Prostate gland (tissue), 2 donors: ENCODE data around the gene TMEM81. TPM values are rescaled to one million over a fixed set of nuclear protein-coding genes. Genes with fewer than 3 reads are reported as not detected.

ENCODE experiments used
- DNase-seq: peaks from one replicate; pipeline ENCODE4 v3.0.0-alpha.2; 2019; ENCODE audit warnings: low spot score
- H3K27ac ChIP-seq, 2 donors: fragments of 200-600 bp; sonication (generic); 2 replicates each; pipeline ENCODE4 v1.5.1; 2017 to 2019
- H3K27me3 ChIP-seq: fragments of 200-600 bp; sonication (generic); replicated peaks from 2 replicates; pipeline ENCODE4 v1.5.1; 2019; ENCODE audit not compliant: insufficient read depth
- H3K36me3 ChIP-seq, 2 donors: fragments of 200-600 bp; sonication (generic); 1 replicate in 1 of 2; 2 replicates in 1 of 2; pipeline versions ENCODE4 v1.5.1 to v1.8.1; 2017 to 2019
- H3K4me1 ChIP-seq: fragments of 200-600 bp; sonication (generic); replicated peaks from 2 replicates; pipeline ENCODE4 v1.5.1; 2019
- H3K4me3 ChIP-seq, 2 donors: fragments of 200-600 bp; sonication (generic); 2 replicates each; pipeline ENCODE4 v1.5.1; 2017 to 2019
- H3K9me3 ChIP-seq: fragments of 200-600 bp; sonication (generic); 2 replicates; pipeline ENCODE4 v1.5.1; 2017
- POLR2A ChIP-seq: fragments of 450-650 bp; IDR thresholded peaks from one replicate; pipeline ENCODE4 v1.6.1; 2016; ENCODE audit warnings: antibody characterized with exemption, mild to moderate bottlenecking
- POLR2AphosphoS5 ChIP-seq: sonication (generic); formaldehyde crosslinking; IDR thresholded peaks from one replicate; pipeline ENCODE4 v1.6.1; 2017; ENCODE audit warnings: antibody characterized with exemption
- WGBS: methylation state at CpG from one replicate; pipeline ENCODE4 v1.1.5; 2018; 5-methylcytosine and 5-hydroxymethylcytosine counted together
- intact Hi-C: fragments of 100-400 bp; cut with DNase I; formaldehyde crosslinking; loops from one replicate; pipeline ENCODE4 v1.14.2; 2022
- total RNA-seq, 2 donors: library from RNA; depleted of rRNA; stranded (reverse); fragments of >200 nt; gene quantifications; one replicate each; pipeline ENCODE4 v1.1.0, GENCODE V29; 2016
- TF ChIP-seq, protein P1 (sequence below), 4 experiments: fragments of 200-600 bp in 2 of 4; fragments of 450-650 bp in 2 of 4; sonication (generic) in 2 of 4; IDR thresholded peaks; 1 replicate in 3 of 4; 2 replicates in 1 of 4; pipeline ENCODE4 v1.5.1; 2016 to 2019; ENCODE audit warnings: antibody characterized with exemption in 4 of 4, mild to moderate bottlenecking in 2 of 4, moderate library complexity in 2 of 4

TMEM81 gene
- total RNA-seq, 2 donors from 2014 or later: 0.73 to 2.2 TPM

DNA sequence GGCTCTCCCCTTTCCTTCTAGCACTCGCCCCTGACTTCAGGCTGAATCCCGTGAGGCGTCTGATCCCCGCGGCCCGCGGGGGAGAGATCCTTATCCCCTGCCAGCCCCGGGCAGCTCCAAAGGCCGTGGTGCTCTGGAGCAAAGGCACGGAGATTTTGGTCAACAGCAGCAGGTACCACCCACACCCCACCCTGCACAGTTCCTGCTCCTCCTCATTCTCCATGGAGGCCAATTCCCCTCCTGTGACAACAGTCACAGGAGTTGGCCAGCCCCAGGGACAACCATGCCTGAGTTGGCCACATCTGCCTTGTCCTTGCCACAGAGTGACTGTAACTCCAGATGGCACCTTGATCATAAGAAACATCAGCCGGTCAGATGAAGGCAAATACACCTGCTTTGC is 20.0 kb downstream of the TMEM81 start:
- H3K4me3 ChIP-seq: no peak overlapping the region
- no peak for TF ChIP-seq POLR2AphosphoS5
- TF ChIP-seq POLR2A: no peak
- TF ChIP-seq, protein P1, sequence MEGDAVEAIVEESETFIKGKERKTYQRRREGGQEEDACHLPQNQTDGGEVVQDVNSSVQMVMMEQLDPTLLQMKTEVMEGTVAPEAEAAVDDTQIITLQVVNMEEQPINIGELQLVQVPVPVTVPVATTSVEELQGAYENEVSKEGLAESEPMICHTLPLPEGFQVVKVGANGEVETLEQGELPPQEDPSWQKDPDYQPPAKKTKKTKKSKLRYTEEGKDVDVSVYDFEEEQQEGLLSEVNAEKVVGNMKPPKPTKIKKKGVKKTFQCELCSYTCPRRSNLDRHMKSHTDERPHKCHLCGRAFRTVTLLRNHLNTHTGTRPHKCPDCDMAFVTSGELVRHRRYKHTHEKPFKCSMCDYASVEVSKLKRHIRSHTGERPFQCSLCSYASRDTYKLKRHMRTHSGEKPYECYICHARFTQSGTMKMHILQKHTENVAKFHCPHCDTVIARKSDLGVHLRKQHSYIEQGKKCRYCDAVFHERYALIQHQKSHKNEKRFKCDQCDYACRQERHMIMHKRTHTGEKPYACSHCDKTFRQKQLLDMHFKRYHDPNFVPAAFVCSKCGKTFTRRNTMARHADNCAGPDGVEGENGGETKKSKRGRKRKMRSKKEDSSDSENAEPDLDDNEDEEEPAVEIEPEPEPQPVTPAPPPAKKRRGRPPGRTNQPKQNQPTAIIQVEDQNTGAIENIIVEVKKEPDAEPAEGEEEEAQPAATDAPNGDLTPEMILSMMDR (IDR thresholded peaks at IDR 0.05): no peak
- no peaks in the 10 kb centered on the region for H3K27me3 ChIP-seq
- no peaks in the 10 kb centered on the region for H3K36me3 ChIP-seq
- H3K4me1 ChIP-seq: no peaks in the 10 kb centered on the region
- no peak overlapping the region for H3K27ac ChIP-seq
- H3K9me3 ChIP-seq: no peaks in the 10 kb centered on the region
- 75% methylated on average over 11 of the region's 11 CpGs for WGBS
- intact Hi-C loops: loop anchor here (10.0 kb wide), 1 partner anchor 260 kb away; no protein-coding TSS in a partner anchor
- DNase-seq: no peak

DNA sequence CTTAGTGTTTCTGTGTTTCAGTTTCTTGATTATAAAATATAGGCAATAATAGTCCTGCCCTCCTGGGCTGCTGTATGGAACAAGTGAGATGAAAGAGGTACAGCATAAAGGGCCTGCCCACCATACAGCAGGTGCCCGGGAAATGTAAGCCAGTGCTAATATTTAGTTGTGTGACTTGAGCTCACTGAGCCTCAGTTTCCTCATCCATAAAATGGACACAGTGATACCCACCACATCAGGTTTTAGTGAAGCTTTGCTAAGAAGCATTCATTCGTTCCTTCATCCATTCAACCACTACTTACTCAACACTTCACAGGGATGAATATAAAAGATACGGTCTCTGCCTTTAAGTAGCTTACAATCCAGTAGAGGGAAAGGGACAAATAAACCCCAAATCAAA is 21.4 kb downstream of the TMEM81 start:
- no peak overlapping the region for H3K4me3 ChIP-seq
- no peak for DNase-seq
- H3K4me1 ChIP-seq: no peaks in the 10 kb centered on the region
- H3K36me3 ChIP-seq: no peaks in the 10 kb centered on the region
- no peaks in the 10 kb centered on the region for H3K9me3 ChIP-seq
- no peak overlapping the region for H3K27ac ChIP-seq
- no peaks in the 10 kb centered on the region for H3K27me3 ChIP-seq
- TF ChIP-seq, protein P1 (IDR thresholded peaks at IDR 0.05): no peak
- intact Hi-C loops: loop anchor here (2.0 to 10.0 kb wide), 2 partner anchors 74 to 258 kb away; no protein-coding TSS in a partner anchor
- WGBS: 91% methylated on average over 3 of the region's 3 CpGs

DNA sequence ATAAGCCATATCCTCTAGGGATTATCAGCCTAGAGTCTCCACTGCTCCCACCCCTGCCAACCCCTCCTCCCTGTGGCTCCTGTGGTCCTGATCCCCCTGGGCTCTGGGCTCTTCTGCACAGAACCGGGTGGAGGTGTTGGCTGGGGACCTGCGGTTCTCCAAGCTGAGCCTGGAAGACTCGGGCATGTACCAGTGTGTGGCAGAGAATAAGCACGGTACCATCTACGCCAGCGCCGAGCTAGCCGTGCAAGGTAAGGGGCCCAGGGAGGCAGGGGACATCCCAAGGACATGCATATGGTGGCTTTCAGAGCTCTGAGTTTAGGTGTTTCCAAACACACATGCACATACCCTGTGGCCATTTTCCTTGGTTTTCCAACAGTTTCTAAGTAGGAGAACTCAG is 21.9 kb downstream of the TMEM81 start:
- WGBS: 89% methylated on average over 8 of the region's 8 CpGs
- no peaks in the 10 kb centered on the region for H3K27me3 ChIP-seq
- H3K9me3 ChIP-seq: no peaks in the 10 kb centered on the region
- no peak overlapping the region for H3K4me3 ChIP-seq
- TF ChIP-seq POLR2AphosphoS5 (no peak), POLR2A (no peak)
- TF ChIP-seq, protein P1 (IDR thresholded peaks at IDR 0.05): no peak
- H3K36me3 ChIP-seq: no peaks in the 10 kb centered on the region
- DNase-seq: no peak
- no peaks in the 10 kb centered on the region for H3K4me1 ChIP-seq
- H3K27ac ChIP-seq: no peak overlapping the region
- intact Hi-C loops: loop anchor here (2.0 to 10.0 kb wide), 2 partner anchors 74 to 258 kb away; no protein-coding TSS in a partner anchor

DNA sequence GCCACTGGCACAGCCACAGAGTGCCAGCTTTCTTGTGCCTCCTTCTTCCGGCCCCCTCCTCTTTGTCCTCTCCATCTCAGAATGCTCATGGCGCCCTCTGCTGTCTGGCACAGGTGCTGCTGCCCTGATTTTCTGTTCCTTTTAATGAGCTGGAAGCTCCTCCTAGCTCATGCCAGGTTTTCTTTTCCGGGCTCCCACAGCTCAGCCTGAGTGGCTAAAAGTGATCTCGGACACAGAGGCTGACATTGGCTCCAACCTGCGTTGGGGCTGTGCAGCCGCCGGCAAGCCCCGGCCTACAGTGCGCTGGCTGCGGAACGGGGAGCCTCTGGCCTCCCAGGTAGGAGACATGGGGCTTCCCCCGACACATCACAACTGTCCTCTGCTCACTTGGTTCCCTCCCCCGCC is 22.6 kb downstream of the TMEM81 start:
- Histone ChIP-seq H3K36me3 (no peaks in the 10 kb centered on the region), H3K4me1 (no peaks in the 10 kb centered on the region), H3K27me3 (no peaks in the 10 kb centered on the region), H3K27ac (no peak overlapping the region), H3K9me3 (no peaks in the 10 kb centered on the region), H3K4me3 (no peak overlapping the region)
- 23% methylated on average over 13 of the region's 13 CpGs for WGBS
- DNase-seq: peak; percentile 63
- intact Hi-C loops: loop anchor here (2.0 to 10.0 kb wide), 2 partner anchors 73 to 257 kb away; no protein-coding TSS in a partner anchor
- TF ChIP-seq POLR2A: no peak
- TF ChIP-seq, protein P1 (IDR thresholded peaks at IDR 0.05): peak; percentile 67 to 91 (median 88)
- no peak for TF ChIP-seq POLR2AphosphoS5

DNA sequence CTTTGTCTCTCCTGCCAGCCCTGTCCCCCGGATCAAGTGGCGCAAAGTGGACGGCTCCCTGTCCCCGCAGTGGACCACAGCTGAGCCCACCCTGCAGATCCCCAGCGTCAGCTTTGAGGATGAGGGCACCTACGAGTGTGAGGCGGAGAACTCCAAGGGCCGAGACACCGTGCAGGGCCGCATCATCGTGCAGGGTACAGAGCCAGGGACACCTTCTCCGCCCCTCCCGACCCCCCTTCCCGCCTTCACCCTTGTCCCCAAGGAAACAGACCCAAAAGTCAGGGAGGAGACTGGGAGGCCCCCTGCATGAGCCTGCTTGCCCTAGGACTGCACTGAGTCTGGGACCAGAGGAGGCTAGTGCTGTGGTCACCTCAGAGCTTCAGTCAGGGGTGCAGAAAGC is 23.0 kb downstream of the TMEM81 start:
- H3K9me3 ChIP-seq: no peaks in the 10 kb centered on the region
- WGBS: 77% methylated on average over 14 of the region's 14 CpGs
- TF ChIP-seq, protein P1 (IDR thresholded peaks at IDR 0.05): no peak
- no peak for TF ChIP-seq POLR2AphosphoS5
- TF ChIP-seq POLR2A: no peak
- DNase-seq: no peak
- H3K36me3 ChIP-seq: no peaks in the 10 kb centered on the region
- no peaks in the 10 kb centered on the region for H3K4me1 ChIP-seq
- intact Hi-C loops: loop anchor here (10.0 kb wide), 1 partner anchor 256 kb away; no protein-coding TSS in a partner anchor
- no peak overlapping the region for H3K27ac ChIP-seq
- no peaks in the 10 kb centered on the region for H3K27me3 ChIP-seq
- H3K4me3 ChIP-seq: no peak overlapping the region
